HepG2 (cell line): Measurements from ENCODE around the gene TBRG4. TPM values are rescaled to one million over a fixed set of nuclear protein-coding genes. Genes with fewer than 3 reads are reported as not detected.

Source experiments
- ATAC-seq: fragments of 200-7000 bp; cut with Tn5 transposase; 3 replicates; pipeline ENCODE4 v1.9.1; 2020; ENCODE audit warnings: mild to moderate bottlenecking, moderate library complexity
- BruUV-seq: library from RNA; stranded (reverse); fragments of 400-500 nt; replicated peaks from 2 replicates; lab custom pipeline; 2021; lab: Mats Ljungman, UMichigan
- CTCF ChIA-PET: fragments of 300-600 bp; formaldehyde crosslinking; extraction: SDS; loops from one replicate; lab custom pipeline; 2021; ENCODE audit warnings: low total read pairs, inconsistent platforms, low intra/inter-chr PET ratio; lab: Yijun Ruan, JAX
- POLR2A ChIA-PET: fragments of 350-600 bp; sonication (Branson Sonifier 250); formaldehyde crosslinking; loops from one replicate; lab custom pipeline; 2020; ENCODE audit warnings: antibody characterized with exemption, inconsistent platforms; lab: Yijun Ruan, JAX
- DNase-seq: peaks from one replicate; pipeline ENCODE4 v3.0.0-alpha.2; 2015; ENCODE audit warnings: low spot score
- FAIRE-seq: peaks from 3 replicates; lab custom pipeline; 2011; peaks lifted over from hg19 to GRCh38; lab: Jason Lieb, UNC
- H2AFZ ChIP-seq: one replicate; pipeline ENCODE4 v1.6.1; 2011; ENCODE audit warnings: low read length, inconsistent platforms
- H3K27ac ChIP-seq: fragments of 300-600 bp; 3 replicates; pipeline ENCODE4 v1.8.0; 2011; ENCODE audit warnings: mixed run types, mild to moderate bottlenecking, mixed read lengths, low read length, inconsistent platforms; ENCODE audit not compliant: insufficient read depth; ENCODE audit errors: extremely low read length
- H3K27me3 ChIP-seq, 2 experiments: fragments of 200-600 bp in 1 of 2; 2 replicates in 1 of 2; 3 replicates in 1 of 2; pipeline versions ENCODE4 v1.6.0 to v1.8.0; 2011; ENCODE audit warnings: low read length in 2 of 2, mild to moderate bottlenecking in 2 of 2, moderate library complexity in 2 of 2, inconsistent platforms in 1 of 2; ENCODE audit not compliant: insufficient read depth in 2 of 2, control insufficient read depth in 1 of 2
- H3K36me3 ChIP-seq, 2 experiments: fragments of 200-600 bp in 1 of 2; replicated peaks in 1 of 2; 2 replicates in 1 of 2; 3 replicates in 1 of 2; pipeline versions ENCODE4 v1.5.1 to v1.8.0; 2011; ENCODE audit warnings: low read length in 2 of 2, inconsistent platforms in 1 of 2; ENCODE audit not compliant: insufficient read depth in 2 of 2, control insufficient read depth in 1 of 2
- H3K4me1 ChIP-seq: 2 replicates; pipeline ENCODE4 v1.5.1; 2012; ENCODE audit warnings: low read length, inconsistent platforms; ENCODE audit not compliant: insufficient read depth
- H3K4me2 ChIP-seq: 2 replicates; pipeline ENCODE4 v1.6.0; 2011; ENCODE audit warnings: low read depth, low read length, inconsistent platforms
- H3K4me3 ChIP-seq, 3 experiments: fragments of 200-600 bp in 1 of 3; sonication (generic), shearing (Covaris generic) in 1 of 3; replicated peaks in 1 of 3; 2 replicates each; pipeline ENCODE4 v1.5.1; 2011 to 2016; ENCODE audit warnings: low read length in 3 of 3, inconsistent platforms in 2 of 3, low read depth in 2 of 3, mild to moderate bottlenecking in 2 of 3, control low read depth in 1 of 3, mixed read lengths in 1 of 3; ENCODE audit not compliant: insufficient read depth in 1 of 3
- H3K79me2 ChIP-seq: one replicate; pipeline ENCODE4 v1.6.1; 2011; ENCODE audit warnings: low read length, inconsistent platforms; ENCODE audit not compliant: insufficient read depth
- H3K9ac ChIP-seq: 2 replicates; pipeline ENCODE4 v1.6.0; 2011; ENCODE audit warnings: mild to moderate bottlenecking, low read depth, low read length, inconsistent platforms; ENCODE audit not compliant: insufficient read depth
- H3K9me3 ChIP-seq: 2 replicates; pipeline ENCODE4 v1.5.1; 2012; ENCODE audit warnings: mild to moderate bottlenecking, low read length
- H4K20me1 ChIP-seq: 2 replicates; pipeline ENCODE4 v1.6.0; 2011; ENCODE audit warnings: inconsistent platforms, mild to moderate bottlenecking, low read length, moderate library complexity; ENCODE audit not compliant: insufficient read depth
- WGBS: methylation state at CpG from one replicate; pipeline ENCODE4 v1.1.6; 2017; ENCODE audit warnings: low lambda C conversion rate; 5-methylcytosine and 5-hydroxymethylcytosine counted together
- in situ Hi-C: cut with HindIII; loops from 2 replicates; pipeline ENCODE4 v1.10.0; 2017; ENCODE audit warnings: low pct_unique_long_range_greater_than_20kb; ENCODE audit not compliant: extremely low pct_ligation_motif_present
- intact Hi-C: fragments of 100-400 bp; cut with micrococcal nuclease; formaldehyde crosslinking; loops from one replicate; pipeline ENCODE4 v1.10.0; 2022; ENCODE audit not compliant: unreplicated experiment
- polyA plus RNA-seq, 8 experiments: library from polyadenylated mRNA; depleted of rRNA in 3 of 8; stranded (reverse) in 7 of 8; unstranded in 1 of 8; fragments of >200 nt; fragmentation: Illumina TruSeq in 4 of 8; extraction: Trizol in 4 of 8; gene quantifications; 2 replicates each; pipeline versions ENCODE4 v1.2.1 to v1.2.3, GENCODE V29; 2011 to 2016; ENCODE audit warnings: low read depth in 4 of 8, missing spikeins in 1 of 8, mixed read lengths in 1 of 8; ENCODE audit not compliant: insufficient read depth in 1 of 8
- total RNA-seq, 5 experiments: library from RNA; depleted of rRNA; stranded (reverse); fragments of >200 nt; fragmentation: Illumina TruSeq; extraction: Trizol; gene quantifications; 2 replicates each; pipeline ENCODE4 v1.2.3, GENCODE V29; 2016; ENCODE audit warnings: low read depth in 1 of 5
- TF ChIP-seq, protein P1 (sequence below): IDR thresholded peaks from 2 replicates; pipeline ENCODE4 v1.6.1; 2016; ENCODE audit warnings: mild to moderate bottlenecking
- TF ChIP-seq, protein P2 (sequence below): sonication (generic); formaldehyde crosslinking; IDR thresholded peaks from 2 replicates; pipeline ENCODE4 v1.5.0; 2020; ENCODE audit warnings: mild to moderate bottlenecking, missing genetic modification reagents, moderate library complexity

The TBRG4 gene
- total and polyA plus RNA-seq, 2 of the 13 experiments (the other 11 are each of a cell fraction or from before 2014, with no cell fraction given) = 87.8 to 107 TPM

DNA sequence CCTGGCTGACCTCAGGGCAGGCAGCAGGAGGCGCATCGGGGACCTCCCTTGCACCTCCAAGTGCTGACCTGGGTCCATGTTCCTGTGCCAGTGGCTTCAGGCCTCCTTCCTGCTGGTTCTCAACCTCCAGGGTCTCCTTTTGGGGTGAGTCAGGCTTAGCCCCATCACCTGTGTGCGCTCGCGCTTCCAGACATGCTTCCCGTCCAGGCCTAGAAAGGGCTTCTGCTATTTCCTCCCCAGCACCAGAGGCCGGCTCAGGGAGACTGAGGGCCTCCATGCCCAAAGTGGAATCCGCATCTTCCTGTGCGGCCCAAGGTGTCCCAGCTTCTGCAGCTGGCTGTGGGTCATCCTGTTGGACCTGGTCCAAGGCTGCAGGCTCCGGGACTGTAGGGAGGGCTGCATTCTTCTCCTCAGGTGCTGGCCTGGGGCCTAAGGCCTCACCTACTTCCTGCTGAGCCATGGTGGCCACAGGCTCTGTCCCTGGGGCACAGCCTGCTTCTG lies 28.6 kb downstream of the TBRG4 start:
- no TSS peak for BruUV-seq
- in situ Hi-C loops (no loop called here), intact Hi-C loops (no loop called here)
- Histone ChIP-seq H3K9ac (no peak overlapping the region), H3K4me2 (no peak overlapping the region), H3K9me3 (no peaks in the 10 kb centered on the region), H4K20me1 (no peaks in the 10 kb centered on the region), H3K79me2 (no peaks in the 10 kb centered on the region), H3K27ac (no peak overlapping the region), H2AFZ (no peak overlapping the region), H3K36me3 (no peaks in the 10 kb centered on the region), H3K4me1 (peaks cover 4% of the 10 kb centered on the region; the same call in 1 of the 2 replicates), H3K4me3 (no peak overlapping the region), H3K27me3 (peaks cover 9 to 33% of the 10 kb centered on the region in 2 experiments)
- ATAC-seq = peak; percentile 18
- no CpG with 5 or more reads among the region's 10 CpGs for WGBS
- CTCF ChIA-PET = no interaction called here
- DNase-seq = no peak
- TF ChIP-seq, protein P1, sequence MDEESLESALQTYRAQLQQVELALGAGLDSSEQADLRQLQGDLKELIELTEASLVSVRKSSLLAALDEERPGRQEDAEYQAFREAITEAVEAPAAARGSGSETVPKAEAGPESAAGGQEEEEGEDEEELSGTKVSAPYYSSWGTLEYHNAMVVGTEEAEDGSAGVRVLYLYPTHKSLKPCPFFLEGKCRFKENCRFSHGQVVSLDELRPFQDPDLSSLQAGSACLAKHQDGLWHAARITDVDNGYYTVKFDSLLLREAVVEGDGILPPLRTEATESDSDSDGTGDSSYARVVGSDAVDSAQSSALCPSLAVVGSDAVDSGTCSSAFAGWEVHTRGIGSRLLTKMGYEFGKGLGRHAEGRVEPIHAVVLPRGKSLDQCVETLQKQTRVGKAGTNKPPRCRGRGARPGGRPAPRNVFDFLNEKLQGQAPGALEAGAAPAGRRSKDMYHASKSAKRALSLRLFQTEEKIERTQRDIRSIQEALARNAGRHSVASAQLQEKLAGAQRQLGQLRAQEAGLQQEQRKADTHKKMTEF (CRISPR knock-in tag) = no peak
- TF ChIP-seq, protein P2, sequence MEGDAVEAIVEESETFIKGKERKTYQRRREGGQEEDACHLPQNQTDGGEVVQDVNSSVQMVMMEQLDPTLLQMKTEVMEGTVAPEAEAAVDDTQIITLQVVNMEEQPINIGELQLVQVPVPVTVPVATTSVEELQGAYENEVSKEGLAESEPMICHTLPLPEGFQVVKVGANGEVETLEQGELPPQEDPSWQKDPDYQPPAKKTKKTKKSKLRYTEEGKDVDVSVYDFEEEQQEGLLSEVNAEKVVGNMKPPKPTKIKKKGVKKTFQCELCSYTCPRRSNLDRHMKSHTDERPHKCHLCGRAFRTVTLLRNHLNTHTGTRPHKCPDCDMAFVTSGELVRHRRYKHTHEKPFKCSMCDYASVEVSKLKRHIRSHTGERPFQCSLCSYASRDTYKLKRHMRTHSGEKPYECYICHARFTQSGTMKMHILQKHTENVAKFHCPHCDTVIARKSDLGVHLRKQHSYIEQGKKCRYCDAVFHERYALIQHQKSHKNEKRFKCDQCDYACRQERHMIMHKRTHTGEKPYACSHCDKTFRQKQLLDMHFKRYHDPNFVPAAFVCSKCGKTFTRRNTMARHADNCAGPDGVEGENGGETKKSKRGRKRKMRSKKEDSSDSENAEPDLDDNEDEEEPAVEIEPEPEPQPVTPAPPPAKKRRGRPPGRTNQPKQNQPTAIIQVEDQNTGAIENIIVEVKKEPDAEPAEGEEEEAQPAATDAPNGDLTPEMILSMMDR (CRISPR knock-in tag) = peak; percentile 30; the same call in 1 of the 2 replicates
- POLR2A ChIA-PET = no interaction called here
- no peak for FAIRE-seq
